Vagina (tissue), 2 donors: Measurements from ENCODE around the gene SEMA6A.

Source experiments
- POLR2A ChIP-seq, 2 donors: fragments of 450-650 bp; IDR thresholded peaks; one replicate each; pipeline ENCODE4 v1.6.1; 2017; ENCODE audit warnings: antibody characterized with exemption in 2 of 2, mild to moderate bottlenecking in 2 of 2, moderate library complexity in 2 of 2
- POLR2AphosphoS5 ChIP-seq, 2 donors: sonication (generic); formaldehyde crosslinking; IDR thresholded peaks; one replicate each; pipeline ENCODE4 v1.9.0; 2017; ENCODE audit warnings: antibody characterized with exemption in 2 of 2, mild to moderate bottlenecking in 2 of 2, low read depth in 1 of 2; ENCODE audit not compliant: insufficient read depth in 1 of 2
- TF ChIP-seq, protein P1 (sequence below), 3 experiments: fragments of 450-650 bp in 2 of 3; fragments of 200-600 bp in 1 of 3; sonication (generic) in 1 of 3; IDR thresholded peaks; one replicate each; pipeline ENCODE4 v1.5.1; 2017 to 2019; ENCODE audit warnings: antibody characterized with exemption in 3 of 3, mild to moderate bottlenecking in 2 of 3, moderate library complexity in 2 of 3

- TF ChIP-seq POLR2A (IDR thresholded peaks at IDR 0.05) (no peak), POLR2AphosphoS5 (IDR thresholded peaks at IDR 0.05; ENCODE audit: insufficient read depth in 1 of 2, low read depth in 1 of 2) (no peak)
- TF ChIP-seq, protein P1, sequence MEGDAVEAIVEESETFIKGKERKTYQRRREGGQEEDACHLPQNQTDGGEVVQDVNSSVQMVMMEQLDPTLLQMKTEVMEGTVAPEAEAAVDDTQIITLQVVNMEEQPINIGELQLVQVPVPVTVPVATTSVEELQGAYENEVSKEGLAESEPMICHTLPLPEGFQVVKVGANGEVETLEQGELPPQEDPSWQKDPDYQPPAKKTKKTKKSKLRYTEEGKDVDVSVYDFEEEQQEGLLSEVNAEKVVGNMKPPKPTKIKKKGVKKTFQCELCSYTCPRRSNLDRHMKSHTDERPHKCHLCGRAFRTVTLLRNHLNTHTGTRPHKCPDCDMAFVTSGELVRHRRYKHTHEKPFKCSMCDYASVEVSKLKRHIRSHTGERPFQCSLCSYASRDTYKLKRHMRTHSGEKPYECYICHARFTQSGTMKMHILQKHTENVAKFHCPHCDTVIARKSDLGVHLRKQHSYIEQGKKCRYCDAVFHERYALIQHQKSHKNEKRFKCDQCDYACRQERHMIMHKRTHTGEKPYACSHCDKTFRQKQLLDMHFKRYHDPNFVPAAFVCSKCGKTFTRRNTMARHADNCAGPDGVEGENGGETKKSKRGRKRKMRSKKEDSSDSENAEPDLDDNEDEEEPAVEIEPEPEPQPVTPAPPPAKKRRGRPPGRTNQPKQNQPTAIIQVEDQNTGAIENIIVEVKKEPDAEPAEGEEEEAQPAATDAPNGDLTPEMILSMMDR (IDR thresholded peaks at IDR 0.05): no peak
Observed at GRCh38 chr5:116498503-116499048, 76.0 kb downstream of the SEMA6A start.
